Measurements from ENCODE around the gene BPIFB2. TPM values are rescaled to one million over a fixed set of nuclear protein-coding genes. Genes with fewer than 3 reads are reported as not detected.

BPIFB2 gene
- polyA plus RNA-seq, 1 of the 3 experiments (the other 2 are of a cell fraction): not detected

DNA sequence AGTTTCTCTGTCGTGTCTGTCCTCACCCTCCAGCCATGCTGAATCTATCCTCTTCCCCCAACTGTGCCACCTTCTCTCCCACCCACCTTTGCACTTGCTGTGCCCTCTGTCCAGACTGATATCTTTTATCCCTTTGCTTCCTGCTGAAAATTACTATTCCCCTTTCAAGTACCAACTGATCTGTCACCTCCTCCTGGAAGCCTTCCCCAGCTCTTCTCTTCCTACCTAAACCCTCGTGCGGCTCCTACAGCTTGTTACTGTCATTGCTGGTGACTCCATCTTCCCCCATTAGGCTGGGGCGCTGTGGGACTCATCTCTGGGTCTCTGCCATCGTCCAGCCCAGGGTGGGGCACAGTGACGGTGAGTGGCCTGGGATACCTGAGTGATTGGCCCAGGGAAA lies 25.1 kb downstream of the BPIFB2 start:
- Histone ChIP-seq H3K4me1 (ENCODE audit: control insufficient read depth in 1 of 2, insufficient read depth in 2 of 2, low read depth in 1 of 2, low read length in 1 of 2) (no peaks in the 10 kb centered on the region), H3K27me3 (ENCODE audit: insufficient read depth) (peaks cover 6% of the 10 kb centered on the region; the same call in 1 of the 2 replicates), H3K79me2 (ENCODE audit: insufficient read depth) (no peaks in the 10 kb centered on the region), H4K20me1 (ENCODE audit: insufficient read depth) (no peaks in the 10 kb centered on the region), H2AFZ (ENCODE audit: low read depth) (no peak overlapping the region), H3K9ac (no peak overlapping the region), H3K9me3 (no peaks in the 10 kb centered on the region), H3K27ac (ENCODE audit: low read depth in 2 of 2, low read length in 1 of 2) (no peak overlapping the region), H3K9me2 (no peaks in the 10 kb centered on the region), H3K4me2 (no peak overlapping the region), H3F3A (replicated peaks; ENCODE audit: insufficient read depth) (no peaks in the 10 kb centered on the region), H3K36me3 (replicated peaks in 1 of 2; ENCODE audit: control insufficient read depth in 1 of 2, insufficient read depth in 2 of 2, low read length in 1 of 2) (no peaks in the 10 kb centered on the region), H3K4me3 (ENCODE audit: low read depth in 2 of 2, low read length in 1 of 2) (no peak overlapping the region)
- under 1% methylated on average over 6 of the region's 6 CpGs for WGBS (ENCODE audit: low lambda C conversion rate)
- ChIA-PET POLR2A (no interaction called here), CTCF (interaction anchor here (0.7 kb wide), 1 partner anchor 17 kb away, joined by 3 read pairs; no protein-coding TSS in a partner anchor)
- DNase-seq: no peak
- no peak for TF ChIP-seq ELF1 (IDR thresholded peaks at IDR 0.05)

DNA sequence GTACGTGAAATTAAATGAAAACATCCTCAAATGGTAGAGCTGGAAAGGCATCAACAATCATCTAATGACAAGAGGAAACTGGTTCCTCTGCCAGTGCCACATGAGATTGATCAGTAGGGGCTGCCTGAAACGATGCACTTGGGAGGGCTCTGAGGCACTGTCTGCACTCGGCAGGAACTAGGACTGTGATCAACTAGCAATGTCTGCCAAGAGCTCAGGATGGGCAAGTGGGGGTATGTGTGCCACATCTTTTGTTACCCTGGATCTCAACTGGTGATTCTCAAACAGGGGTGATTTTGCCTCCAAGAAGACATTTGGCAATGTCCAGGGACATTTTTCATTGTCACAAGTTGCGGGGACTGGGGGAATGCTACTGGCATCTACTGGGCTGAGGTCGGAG lies 25.9 kb downstream of the BPIFB2 start:
- no peak overlapping the region for H3K4me3 ChIP-seq (ENCODE audit: low read depth in 2 of 2, low read length in 1 of 2)
- no peak for DNase-seq
- no peaks in the 10 kb centered on the region for H3K79me2 ChIP-seq (ENCODE audit: insufficient read depth)
- H2AFZ ChIP-seq (ENCODE audit: low read depth): no peak overlapping the region
- no peaks in the 10 kb centered on the region for H4K20me1 ChIP-seq (ENCODE audit: insufficient read depth)
- H3K4me2 ChIP-seq: no peak overlapping the region
- ChIA-PET CTCF (no interaction called here), POLR2A (no interaction called here)
- no peaks in the 10 kb centered on the region for H3K36me3 ChIP-seq (replicated peaks in 1 of 2; ENCODE audit: control insufficient read depth in 1 of 2, insufficient read depth in 2 of 2, low read length in 1 of 2)
- no peaks in the 10 kb centered on the region for H3K4me1 ChIP-seq (ENCODE audit: control insufficient read depth in 1 of 2, insufficient read depth in 2 of 2, low read depth in 1 of 2, low read length in 1 of 2)
- H3K27me3 ChIP-seq (ENCODE audit: insufficient read depth): peaks cover 6% of the 10 kb centered on the region; the same call in 1 of the 2 replicates
- H3K9me2 ChIP-seq: no peaks in the 10 kb centered on the region
- no peaks in the 10 kb centered on the region for H3F3A ChIP-seq (replicated peaks; ENCODE audit: insufficient read depth)
- TF ChIP-seq, protein P1, sequence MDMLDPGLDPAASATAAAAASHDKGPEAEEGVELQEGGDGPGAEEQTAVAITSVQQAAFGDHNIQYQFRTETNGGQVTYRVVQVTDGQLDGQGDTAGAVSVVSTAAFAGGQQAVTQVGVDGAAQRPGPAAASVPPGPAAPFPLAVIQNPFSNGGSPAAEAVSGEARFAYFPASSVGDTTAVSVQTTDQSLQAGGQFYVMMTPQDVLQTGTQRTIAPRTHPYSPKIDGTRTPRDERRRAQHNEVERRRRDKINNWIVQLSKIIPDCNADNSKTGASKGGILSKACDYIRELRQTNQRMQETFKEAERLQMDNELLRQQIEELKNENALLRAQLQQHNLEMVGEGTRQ (IDR thresholded peaks at IDR 0.05; ENCODE audit: borderline replicate concordance, low read depth, low read length): no peak
- TF ChIP-seq GABPA (IDR thresholded peaks at IDR 0.05; ENCODE audit: low read depth) (no peak), ELF1 (IDR thresholded peaks at IDR 0.05) (no peak), GATA2 (CRISPR knock-in tag; IDR thresholded peaks at IDR 0.05) (no peak), CHD2 (IDR thresholded peaks at IDR 0.05; ENCODE audit: low read length, partially characterized antibody) (no peak), NRF1 (IDR thresholded peaks at IDR 0.05; ENCODE audit: low read depth, low read length) (no peak), FOSL2 (IDR thresholded peaks at IDR 0.05; ENCODE audit: borderline replicate concordance, low read depth) (no peak), FOXM1 (IDR thresholded peaks at IDR 0.05; ENCODE audit: low read depth) (no peak)
- no peak overlapping the region for H3K9ac ChIP-seq
- no peak overlapping the region for H3K27ac ChIP-seq (ENCODE audit: low read depth in 2 of 2, low read length in 1 of 2)
- no peaks in the 10 kb centered on the region for H3K9me3 ChIP-seq
- WGBS (ENCODE audit: low lambda C conversion rate): 4% methylated on average over 5 of the region's 5 CpGs

DNA sequence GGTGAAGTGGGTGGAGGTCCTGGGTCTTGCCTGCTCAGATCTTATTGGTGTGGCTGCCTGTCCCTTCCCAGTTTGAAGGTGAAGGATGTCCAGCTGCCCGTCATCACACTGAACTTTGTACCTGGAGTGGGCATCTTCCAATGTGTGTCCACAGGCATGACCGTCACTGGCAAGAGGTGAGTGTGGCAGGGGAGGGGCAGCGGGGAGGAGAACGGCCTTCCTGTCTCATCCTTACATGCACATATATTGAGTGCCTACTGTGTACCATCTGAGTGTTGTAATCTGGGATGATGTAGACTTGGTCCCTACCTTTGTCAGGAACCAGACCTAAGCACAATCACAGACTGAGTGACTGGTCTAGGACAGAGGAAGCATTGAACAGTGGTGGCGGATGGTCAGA lies 26.6 kb downstream of the BPIFB2 start:
- ChIA-PET POLR2A (no interaction called here), CTCF (no interaction called here)
- Histone ChIP-seq H3K4me1 (ENCODE audit: control insufficient read depth in 1 of 2, insufficient read depth in 2 of 2, low read depth in 1 of 2, low read length in 1 of 2) (no peaks in the 10 kb centered on the region), H3F3A (replicated peaks; ENCODE audit: insufficient read depth) (no peaks in the 10 kb centered on the region), H4K20me1 (ENCODE audit: insufficient read depth) (no peaks in the 10 kb centered on the region), H3K4me2 (no peak overlapping the region), H3K9me3 (no peaks in the 10 kb centered on the region), H3K36me3 (replicated peaks in 1 of 2; ENCODE audit: control insufficient read depth in 1 of 2, insufficient read depth in 2 of 2, low read length in 1 of 2) (no peaks in the 10 kb centered on the region), H3K27me3 (ENCODE audit: insufficient read depth) (peaks cover 6% of the 10 kb centered on the region; the same call in 1 of the 2 replicates), H3K9ac (no peak overlapping the region), H3K27ac (ENCODE audit: low read depth in 2 of 2, low read length in 1 of 2) (no peak overlapping the region), H3K79me2 (ENCODE audit: insufficient read depth) (no peaks in the 10 kb centered on the region), H2AFZ (ENCODE audit: low read depth) (no peak overlapping the region), H3K4me3 (ENCODE audit: low read depth in 2 of 2, low read length in 1 of 2) (no peak overlapping the region), H3K9me2 (no peaks in the 10 kb centered on the region)
- DNase-seq: no peak
- WGBS (ENCODE audit: low lambda C conversion rate): 17% methylated on average over 5 of the region's 5 CpGs
- no peak for TF ChIP-seq EZH2phosphoT487 (IDR thresholded peaks at IDR 0.05; ENCODE audit: borderline replicate concordance, low read depth)
- TF ChIP-seq SMC3 (IDR thresholded peaks at IDR 0.05; ENCODE audit: low read depth, low read length): no peak
- TF ChIP-seq RAD21 (IDR thresholded peaks at IDR 0.05; ENCODE audit: low read length): no peak
- no peak for TF ChIP-seq RXRA (IDR thresholded peaks at IDR 0.05; ENCODE audit: borderline replicate concordance, low read depth)
- TF ChIP-seq RCOR1 (IDR thresholded peaks at IDR 0.05; ENCODE audit: low read length): no peak
- no peak for TF ChIP-seq RFX5 (IDR thresholded peaks at IDR 0.05; ENCODE audit: low read length)
- no peak for TF ChIP-seq TAF1 (IDR thresholded peaks at IDR 0.05; ENCODE audit: borderline replicate concordance, low read depth, low read length)
- no peak for TF ChIP-seq EP300 (IDR thresholded peaks at IDR 0.05; ENCODE audit: borderline replicate concordance in 1 of 2, low read depth in 1 of 2, low read length in 1 of 2)
- TF ChIP-seq TCF12 (IDR thresholded peaks at IDR 0.05): no peak
- TF ChIP-seq POLR2AphosphoS5 (IDR thresholded peaks at IDR 0.05; ENCODE audit: low read depth, low read length): no peak
- TF ChIP-seq, protein P2, sequence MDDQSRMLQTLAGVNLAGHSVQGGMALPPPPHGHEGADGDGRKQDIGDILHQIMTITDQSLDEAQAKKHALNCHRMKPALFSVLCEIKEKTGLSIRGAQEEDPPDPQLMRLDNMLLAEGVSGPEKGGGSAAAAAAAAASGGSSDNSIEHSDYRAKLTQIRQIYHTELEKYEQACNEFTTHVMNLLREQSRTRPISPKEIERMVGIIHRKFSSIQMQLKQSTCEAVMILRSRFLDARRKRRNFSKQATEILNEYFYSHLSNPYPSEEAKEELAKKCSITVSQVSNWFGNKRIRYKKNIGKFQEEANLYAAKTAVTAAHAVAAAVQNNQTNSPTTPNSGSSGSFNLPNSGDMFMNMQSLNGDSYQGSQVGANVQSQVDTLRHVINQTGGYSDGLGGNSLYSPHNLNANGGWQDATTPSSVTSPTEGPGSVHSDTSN (IDR thresholded peaks at IDR 0.05): no peak
- TF ChIP-seq, protein P3, sequence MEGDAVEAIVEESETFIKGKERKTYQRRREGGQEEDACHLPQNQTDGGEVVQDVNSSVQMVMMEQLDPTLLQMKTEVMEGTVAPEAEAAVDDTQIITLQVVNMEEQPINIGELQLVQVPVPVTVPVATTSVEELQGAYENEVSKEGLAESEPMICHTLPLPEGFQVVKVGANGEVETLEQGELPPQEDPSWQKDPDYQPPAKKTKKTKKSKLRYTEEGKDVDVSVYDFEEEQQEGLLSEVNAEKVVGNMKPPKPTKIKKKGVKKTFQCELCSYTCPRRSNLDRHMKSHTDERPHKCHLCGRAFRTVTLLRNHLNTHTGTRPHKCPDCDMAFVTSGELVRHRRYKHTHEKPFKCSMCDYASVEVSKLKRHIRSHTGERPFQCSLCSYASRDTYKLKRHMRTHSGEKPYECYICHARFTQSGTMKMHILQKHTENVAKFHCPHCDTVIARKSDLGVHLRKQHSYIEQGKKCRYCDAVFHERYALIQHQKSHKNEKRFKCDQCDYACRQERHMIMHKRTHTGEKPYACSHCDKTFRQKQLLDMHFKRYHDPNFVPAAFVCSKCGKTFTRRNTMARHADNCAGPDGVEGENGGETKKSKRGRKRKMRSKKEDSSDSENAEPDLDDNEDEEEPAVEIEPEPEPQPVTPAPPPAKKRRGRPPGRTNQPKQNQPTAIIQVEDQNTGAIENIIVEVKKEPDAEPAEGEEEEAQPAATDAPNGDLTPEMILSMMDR (IDR thresholded peaks at IDR 0.05): no peak

All from SK-N-SH (cell line).